ELF-1 (cell line): ENCODE data around the gene SDK1.
"Not testable (repeated sequence)": the region's sequence is repeated elsewhere in the genome, so short reads cannot be mapped to it uniquely, and the experiment has no call there.

ENCODE experiments used
- DNase-seq: peaks from one replicate; pipeline ENCODE4 v3.0.0-alpha.2; 2016; ENCODE audit warnings: low read depth, low spot score

The SDK1 gene

DNA sequence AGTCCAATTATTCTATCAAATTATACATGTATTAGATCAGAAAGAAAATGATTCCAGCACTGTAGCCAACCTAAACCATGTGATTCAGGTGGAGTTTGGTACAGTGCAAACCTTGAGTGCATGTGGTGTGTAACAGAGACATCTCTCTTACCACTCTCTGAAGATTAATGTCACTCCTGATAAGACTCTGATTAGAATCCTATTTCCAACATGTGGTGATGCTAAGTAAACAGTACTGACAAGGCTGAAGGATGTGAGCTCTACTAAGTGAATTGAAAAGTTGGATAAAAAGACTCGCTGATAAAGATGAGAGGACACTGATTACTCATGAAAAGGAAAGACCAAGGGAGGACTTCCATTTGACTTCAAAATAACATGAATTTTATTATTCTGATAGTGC is 232.0 kb downstream of the SDK1 start:
- no peak for DNase-seq

DNA sequence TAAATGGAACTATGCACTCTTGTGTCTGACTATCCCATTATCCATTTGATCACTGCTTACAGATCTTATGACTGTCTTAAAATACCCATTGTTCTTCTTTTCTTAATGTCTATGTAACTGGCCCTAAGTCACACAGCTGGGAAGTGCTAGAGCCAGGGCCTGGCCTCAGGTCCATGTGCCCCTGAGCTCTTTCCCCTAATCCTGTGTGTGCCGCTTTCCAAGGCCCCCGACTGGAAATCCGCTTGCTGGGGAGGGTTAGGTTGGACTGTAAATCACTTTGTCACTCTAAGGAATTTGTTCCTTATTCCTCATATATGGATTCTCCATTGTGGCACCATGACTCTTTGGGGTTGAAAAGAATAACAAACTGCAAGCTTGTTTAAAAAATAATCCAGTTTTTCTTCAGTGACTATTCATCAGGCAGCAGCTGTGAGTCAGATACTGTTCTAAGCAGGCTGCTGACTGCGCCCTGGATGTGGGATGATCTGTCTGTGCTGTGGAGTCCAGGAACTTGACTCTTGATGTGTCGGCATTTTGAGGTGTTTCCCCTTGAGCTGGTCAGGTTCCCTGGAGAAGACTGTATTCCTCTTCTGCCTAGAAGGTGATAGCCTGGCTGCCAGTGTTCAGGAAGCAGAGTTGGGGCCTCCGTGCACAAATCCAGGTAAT is 236.3 kb downstream of the SDK1 start:
- DNase-seq: no peak

DNA sequence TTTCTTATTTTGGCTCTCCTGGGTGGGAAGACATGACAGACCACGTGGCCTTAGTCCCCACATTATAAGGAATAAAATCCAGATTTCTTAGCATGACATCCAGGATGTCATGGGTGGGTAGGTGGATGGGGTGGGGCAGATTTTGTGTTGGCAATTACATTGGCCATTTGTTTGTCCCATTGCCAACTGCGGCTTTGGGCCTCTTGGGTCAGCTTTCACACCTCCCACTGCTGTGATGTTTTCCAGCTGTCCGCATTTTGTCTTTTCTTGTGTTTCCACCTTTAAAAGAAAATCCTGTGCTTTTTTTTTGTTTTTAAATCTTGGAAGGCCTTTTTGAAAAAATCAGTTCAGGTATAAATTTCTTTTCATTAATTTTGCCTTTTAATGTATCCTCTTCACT is 237.0 kb downstream of the SDK1 start:
- DNase-seq: no peak

DNA sequence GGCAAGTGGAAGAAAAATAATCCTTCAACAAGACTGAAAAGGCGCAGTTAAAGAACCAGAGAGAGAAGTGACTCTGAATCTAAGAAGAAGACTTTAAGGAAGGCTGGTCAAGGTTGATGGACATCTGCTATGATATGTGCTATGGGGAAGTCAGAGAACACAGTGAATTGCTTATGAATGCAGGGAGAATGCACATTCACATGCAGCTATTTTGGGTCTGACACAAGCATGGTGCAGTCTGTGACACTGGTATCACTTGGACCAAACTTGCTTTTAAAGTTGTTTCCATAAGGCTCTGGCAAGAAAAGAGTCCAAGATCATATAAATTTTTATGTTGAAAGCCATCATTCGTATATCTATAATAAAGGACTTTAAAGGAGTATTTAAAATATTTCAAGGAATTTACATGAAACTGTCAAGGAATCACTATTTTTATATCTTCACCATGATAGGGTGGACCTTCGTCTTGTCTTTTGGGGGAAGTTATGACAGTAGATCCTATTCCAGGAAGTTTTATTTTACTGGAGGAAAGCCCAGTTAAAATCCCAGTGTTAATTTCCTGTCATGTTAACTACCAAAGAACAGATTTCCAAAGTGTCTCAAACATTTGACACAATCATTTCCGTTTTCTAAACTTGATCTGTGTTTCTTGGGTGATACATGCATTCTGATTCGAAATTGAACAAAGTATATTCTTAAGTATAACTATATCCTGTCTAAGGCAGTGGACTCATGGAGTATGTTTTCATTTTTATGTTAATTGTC is 239.6 kb downstream of the SDK1 start:
- DNase-seq: no peak

DNA sequence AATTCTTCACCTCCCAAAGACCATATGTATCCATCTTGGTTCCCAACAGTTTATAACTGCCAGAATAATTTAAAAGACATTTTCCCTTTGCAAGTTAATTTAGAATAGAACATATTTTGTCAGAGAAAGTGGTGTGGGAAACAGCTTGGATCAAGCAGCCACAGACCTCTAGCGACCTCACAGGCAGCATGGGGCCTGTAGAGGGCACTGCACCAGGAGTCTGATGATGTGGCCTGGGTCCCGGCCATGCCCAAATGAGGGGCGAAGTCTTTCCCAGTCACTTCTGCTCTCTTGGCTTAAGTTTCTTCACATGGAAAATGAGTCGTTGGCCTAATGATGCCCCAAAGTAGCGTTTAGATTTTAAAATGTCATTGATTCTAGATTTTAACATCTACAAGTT is 243.2 kb downstream of the SDK1 start:
- no peak for DNase-seq

DNA sequence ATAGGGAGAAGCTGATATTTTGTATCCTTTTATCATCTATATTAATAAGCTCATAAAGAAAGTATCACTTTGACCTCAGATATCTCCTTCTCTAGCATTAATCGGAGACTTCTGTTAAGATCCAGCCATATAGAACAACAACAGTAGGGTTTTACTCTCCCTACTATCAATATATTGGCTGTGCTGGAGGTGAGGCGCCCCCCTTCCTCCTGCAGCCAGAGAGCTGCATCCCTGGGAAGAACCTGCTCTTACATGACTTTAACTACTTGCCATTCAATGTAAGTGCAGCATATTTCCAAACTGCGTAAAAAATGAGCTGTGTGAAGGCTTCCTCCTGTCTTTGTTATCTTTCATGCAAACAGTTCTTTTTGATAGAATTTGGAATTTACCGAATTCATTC is 247.8 kb downstream of the SDK1 start:
- DNase-seq: no peak

DNA sequence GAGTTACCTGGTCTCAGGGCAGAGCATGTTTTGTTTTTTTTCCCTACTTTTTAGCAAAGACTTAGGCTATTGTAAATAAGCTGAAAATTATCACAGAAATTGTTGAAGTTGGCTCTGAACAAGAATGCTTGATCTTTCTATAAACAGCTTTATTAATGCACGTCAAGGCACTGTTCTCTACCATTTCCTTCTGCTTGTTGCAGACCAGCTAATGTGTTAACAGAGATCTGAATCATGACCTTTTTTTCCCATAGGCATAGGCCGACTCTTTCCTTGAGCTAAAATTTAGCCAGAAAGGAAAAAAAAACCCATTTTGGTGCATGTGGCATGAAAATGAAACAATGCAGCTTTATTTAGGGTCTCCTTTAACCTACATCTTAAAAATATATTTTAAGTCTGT is 248.5 kb downstream of the SDK1 start:
- no peak for DNase-seq

DNA sequence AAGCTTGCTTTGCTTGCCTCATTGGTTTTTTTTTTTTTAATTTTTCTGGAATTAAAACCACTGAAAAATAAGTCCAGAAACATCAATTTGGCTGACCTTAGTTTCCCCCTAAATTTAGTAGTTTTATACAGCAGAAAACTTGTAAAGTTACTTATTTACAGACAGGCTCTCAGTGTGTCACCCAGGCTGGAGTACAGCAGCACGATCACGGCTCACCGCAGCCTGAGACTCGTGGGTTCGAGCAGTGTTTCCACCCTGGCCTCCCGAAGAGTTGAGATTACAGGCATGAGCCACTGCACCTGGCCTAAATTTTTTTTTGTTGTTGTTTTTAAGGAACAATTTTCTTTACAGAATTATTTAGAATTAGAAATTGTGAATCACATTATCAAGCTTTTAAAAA is 250.5 kb downstream of the SDK1 start:
- no peak for DNase-seq

DNA sequence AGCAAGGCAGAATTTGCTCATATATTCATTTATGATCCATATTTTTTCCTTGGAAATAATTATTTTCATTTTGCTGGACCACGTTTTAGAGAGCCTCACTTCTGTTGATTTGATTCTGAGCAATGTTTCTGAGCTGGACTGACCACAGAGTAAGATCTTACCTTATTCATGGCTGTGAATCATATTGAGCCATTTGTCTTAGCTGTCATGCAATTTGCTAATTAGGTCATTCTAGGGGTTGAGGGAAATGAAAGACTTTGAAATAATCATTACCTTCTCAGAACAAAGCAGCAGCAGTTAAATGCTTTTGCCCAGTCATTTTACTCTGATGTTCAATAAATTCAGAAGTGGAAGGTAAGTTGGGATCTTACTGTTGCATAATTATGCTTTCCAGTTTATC is 251.4 kb downstream of the SDK1 start:
- DNase-seq: no peak

DNA sequence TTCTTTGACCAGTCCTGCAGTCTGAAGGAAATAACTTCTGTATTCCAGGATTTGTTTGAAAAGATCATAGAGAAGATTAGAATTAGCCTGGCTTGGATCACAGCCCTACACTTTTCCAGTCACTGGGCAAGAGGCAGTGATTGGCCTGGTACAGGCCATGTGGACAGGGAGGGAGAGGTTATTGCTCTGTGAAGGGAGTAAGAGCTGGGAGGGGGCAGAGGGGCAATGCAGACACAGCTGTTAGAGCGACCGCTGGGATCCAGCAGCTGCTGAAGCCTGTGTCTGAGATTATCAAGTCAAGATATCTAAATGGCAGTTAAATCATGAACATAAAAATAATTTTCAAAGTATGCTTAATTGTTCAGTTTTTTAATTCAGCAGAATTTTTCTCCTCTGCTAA is 257.3 kb downstream of the SDK1 start:
- DNase-seq: peak; percentile 29

DNA sequence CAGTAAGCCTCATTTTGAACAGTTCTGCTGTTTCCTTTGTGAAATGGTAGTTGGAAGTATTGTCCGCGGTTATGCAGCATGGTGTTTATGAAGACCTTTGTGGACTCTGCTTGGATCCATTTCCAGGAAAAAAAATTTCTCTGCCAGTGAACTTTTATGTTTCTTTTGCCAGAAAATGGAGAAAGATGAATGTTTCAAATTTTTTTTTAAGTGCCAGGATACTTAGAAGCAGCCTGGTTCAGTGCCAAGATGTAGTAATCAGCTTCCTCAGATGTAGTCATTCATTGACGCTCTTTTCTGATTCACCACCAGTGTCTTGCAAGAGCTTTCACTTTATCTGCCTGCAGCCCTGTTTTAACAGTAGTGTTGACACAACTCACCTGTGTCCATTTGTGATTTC is 258.2 kb downstream of the SDK1 start:
- DNase-seq: no peak

DNA sequence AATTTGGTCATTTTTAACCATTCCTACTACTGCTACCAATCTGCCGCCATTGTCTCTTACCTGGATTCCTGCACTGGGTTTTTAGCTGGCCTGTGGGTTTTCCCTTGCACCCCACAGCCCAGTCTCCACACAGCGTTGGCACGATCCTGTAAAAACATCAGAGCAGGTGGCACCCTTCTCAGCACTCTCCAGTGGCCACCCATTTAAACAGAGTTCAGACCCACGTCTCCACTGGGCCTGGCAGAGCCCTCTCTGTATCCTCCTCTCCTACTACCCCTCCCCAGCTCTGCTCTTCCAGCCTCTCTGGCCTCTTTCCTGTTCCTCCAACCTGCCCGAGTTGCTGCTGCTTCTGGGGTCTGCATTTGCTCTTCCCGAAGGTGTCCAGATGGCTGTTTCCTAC is 259.4 kb downstream of the SDK1 start:
- DNase-seq: no peak

DNA sequence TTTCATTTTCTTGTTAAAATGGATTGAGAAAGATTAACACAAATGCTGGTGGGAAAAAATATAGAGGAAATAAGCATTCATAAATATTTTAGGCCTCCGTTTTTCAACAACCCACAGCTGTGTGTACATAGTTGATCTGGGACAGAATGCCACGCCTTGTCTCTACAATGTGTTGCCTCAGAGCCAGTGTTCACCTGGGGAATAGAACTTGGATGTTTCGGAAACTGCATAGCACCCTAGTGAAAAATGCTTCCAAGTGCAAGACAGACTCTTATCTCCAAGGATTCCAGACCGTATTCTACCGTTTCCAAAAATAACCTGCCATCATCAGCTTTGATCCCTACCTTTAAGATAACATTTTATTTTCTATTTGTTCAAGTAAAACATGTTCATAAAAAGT is 260.9 kb downstream of the SDK1 start:
- DNase-seq: no peak

DNA sequence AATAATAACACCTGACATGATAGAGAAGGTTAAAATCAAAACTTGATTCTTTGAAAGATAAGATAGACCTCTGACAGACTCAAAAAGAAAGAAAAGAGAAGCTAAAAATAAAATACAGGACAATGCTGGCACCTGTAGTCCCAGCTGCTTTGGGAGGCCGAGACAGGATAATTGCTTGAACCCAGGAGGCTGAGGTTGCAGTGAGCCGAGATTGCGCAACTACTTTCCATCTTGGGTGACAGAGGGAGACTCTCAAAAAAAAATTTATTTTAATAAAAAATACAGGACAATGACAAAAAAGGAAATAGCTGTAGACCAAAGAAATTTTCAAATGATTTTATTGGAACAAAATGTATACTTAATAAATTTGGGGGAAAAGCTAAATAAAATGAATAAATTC is 263.2 kb downstream of the SDK1 start:
- no peak for DNase-seq

DNA sequence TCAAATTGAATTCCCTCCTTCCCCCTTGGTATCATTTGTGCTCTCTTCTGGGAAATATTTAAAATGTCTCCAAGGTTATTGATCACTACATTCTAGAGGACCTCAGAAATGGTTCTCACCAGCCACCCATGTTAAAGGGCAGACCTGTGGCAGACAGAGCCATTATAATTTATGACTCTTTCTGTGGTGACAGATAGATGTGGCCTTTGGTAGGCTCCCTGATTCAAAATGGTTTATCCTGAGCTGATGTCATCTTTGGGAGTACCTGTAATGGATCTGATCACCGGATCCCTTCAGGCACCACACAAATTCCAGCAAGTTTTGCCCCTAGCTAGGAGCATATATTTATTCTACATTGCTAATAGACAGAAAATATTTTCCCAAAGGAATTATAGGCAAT is 267.5 kb downstream of the SDK1 start:
- no peak for DNase-seq

DNA sequence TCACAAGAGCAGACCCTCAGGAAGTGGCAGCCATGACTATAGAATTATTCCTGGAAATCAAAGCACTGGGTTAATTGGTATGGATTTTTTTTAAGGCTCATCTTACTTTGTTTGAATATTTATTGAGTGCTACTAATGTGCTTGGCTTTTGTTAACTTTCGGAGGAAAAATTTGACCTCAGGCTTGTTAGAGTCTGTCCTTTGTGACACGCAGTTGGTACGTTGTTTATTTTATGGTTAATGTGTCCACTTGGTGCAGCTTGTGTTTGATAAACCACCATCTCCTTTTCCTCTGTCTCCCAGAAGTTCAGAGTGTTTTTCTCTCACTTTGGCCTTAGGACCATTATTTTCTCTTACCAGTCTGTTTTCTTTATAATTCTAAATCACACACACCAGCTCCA is 268.6 kb downstream of the SDK1 start:
- no peak for DNase-seq

DNA sequence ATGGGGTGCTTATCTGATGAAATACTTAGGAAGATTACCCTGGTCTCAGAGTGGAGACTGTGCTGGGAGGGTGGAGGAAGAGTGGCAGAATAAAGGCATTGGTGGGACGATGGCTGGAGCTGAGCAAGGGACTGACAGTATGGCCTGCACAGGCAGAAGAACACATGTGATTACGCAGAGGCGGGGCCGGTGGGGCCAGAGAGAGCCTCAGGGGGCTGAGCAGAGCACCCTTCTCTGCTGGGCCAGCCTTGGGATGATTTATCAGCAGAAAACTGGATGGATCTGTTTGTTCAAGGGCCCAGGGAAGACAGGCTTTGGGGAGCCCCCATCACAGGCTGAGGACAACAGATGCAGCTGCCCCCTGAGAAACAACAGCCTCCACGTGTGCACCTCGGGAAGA is 272.1 kb downstream of the SDK1 start:
- no peak for DNase-seq

DNA sequence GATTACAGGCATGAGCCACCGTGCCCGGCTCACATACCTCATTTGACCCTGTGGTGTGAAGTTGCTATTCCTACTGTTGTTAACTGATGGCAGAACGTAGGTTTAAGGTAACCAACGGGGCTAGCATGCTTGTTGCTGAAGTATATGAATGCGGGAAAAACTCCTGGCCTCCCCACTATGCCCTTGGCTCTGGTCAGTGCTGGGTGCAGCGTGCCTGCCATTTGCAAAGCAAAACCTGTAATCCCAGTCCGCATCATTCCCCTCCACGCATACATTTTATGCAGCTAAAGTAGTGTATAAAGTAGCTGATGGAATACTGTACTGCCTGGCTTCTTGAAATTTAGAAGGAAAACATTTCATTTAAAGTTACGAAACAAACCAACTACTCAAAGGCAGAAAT is 273.3 kb downstream of the SDK1 start:
- no peak for DNase-seq

DNA sequence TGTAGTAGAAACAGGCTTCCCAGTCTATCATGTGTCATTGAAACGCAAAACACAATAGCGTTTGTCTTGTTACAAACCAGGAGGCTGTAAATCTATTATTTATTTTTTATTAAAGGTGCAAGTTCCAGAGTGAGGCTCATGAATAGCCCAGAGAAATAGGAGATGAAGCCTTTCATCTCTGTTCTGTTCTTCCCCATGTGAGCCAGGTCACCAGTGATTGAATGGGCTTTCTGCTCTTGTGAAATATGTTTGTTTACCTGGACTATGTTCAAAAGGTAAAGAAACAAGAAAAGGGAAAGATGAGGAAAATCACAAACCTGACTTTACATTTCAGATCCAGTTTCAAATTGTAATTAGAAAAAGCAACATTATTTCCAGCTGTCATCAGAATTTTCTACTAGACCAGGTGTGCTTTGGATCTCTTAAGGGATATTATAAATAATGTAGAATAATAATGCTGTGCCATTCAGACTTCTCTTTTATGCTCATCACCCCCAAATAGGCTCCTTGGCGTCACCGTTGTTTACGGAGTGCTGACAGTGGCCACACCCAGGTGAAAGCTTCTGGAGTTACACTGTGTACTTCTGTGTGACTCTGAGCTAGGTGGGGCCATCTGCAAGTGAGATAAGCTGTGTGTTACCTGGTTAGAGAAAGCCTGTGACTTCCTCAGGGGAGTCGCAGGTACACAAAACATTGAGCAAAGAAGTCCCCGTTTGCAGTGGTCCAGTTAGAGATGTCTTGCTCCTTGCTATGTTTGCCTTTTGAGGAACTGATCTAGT is 274.9 kb downstream of the SDK1 start:
- no peak for DNase-seq

DNA sequence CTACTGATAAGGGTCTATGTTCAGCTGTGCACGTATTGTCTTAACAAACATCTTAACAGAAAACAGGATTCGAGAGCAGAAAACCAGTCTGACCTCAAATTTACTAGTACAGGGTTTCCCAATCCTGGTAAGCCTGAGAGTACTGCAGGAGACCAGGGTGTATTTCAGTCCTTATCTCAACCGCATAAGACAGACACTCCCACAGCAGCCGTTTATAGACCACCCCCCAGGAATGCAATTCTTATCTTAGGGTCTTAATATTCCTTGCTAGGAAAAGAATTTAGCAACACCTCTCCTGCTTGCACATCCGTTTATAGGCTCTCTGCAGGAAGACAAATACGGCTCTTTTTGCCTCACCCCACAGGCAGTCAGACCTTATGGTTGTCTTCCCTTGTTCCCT is 277.3 kb downstream of the SDK1 start:
- no peak for DNase-seq

DNA sequence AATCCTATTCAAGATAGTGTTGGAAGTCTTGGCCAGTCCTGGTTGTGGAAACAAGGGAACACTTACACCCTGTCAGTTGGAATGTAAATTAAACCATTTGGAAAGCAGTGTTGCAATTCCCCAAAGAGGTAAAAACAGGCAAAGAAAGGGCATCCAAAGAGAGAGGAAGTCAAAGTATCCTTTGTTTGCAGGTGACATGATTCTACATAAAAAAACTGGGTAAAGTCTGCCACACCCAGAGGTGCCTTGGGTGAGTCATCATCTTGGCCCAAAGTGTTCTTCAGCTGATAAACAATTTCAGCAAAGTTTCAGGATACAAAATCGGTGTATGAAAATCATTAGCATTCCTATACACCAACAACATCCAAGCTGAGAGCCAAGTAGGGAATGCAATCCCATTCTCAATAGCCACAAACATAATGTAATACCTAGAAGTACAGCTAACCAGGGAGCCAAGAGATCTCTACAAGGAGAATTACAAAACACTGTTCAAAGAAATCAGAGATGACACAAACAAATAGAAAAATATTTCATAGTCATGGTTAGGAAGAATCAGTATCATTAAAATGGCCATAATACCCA is 278.7 kb downstream of the SDK1 start:
- no peak for DNase-seq

DNA sequence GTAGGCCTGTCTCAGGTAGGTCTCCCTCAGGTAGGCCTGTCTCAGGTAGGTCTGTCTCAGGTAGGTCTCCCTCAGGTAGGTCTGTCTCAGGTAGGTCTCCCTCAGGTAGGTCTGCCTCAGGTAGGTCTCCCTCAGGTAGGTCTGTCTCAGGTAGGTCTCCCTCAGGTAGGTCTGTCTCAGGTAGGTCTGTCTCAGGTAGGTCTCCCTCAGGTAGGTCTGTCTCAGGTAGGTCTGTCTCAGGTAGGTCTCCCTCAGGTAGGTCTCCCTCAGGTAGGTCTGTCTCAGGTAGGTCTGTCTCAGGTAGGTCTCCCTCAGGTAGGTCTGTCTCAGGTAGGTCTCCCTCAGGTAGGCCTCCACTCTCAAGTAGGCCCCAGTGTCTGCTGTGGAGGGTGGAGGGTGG is 281.1 kb downstream of the SDK1 start:
- not testable (repeated sequence) for DNase-seq

DNA sequence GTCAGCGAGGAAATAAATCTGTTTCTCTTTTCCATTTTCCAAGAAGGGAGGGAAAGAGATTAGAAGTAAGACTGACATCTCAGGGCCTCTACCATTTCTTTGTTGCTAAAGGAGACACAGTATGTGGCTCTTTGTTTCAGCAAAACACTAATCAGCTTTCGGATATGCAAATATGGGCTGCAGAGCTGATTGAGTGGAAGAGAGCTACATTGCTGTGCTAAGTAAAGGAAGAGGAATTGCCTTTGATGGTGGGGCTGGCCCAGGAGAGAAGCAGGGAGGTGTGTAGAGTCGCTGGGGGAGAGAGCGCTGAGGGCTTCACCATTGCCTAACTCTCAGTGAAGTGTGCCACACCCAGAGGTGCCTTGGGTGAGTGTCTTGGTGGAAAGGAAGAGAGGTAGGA is 284.8 kb downstream of the SDK1 start:
- no peak for DNase-seq
